Naive thymus-derived CD4-positive, alpha-beta T cell (primary cell): ENCODE data around the gene CDH23. TPM values are rescaled to one million over a fixed set of nuclear protein-coding genes. Genes with fewer than 3 reads are reported as not detected.
A peak's percentile ranks its signal among the peaks of the same experiment; 100 is the strongest.

Experiments
- ATAC-seq: fragments of 150-1000 bp; cut with Tn5 transposase; 2 replicates; pipeline ENCODE4 v1.10.0; 2021; ENCODE audit warnings: mild to moderate bottlenecking, moderate library complexity
- CTCF ChIA-PET: fragments of 350-600 bp; sonication (Branson Sonifier 250); formaldehyde crosslinking; loops from one replicate; lab custom pipeline; 2021; ENCODE audit warnings: antibody characterized with exemption; lab: Charles Lee
- POLR2A ChIA-PET: fragments of 350-600 bp; sonication (Branson Sonifier 250); formaldehyde crosslinking; loops from one replicate; lab custom pipeline; 2021; ENCODE audit warnings: antibody characterized with exemption, inconsistent platforms; lab: Charles Lee
- DNase-seq, 9 donors: peaks; one replicate each; pipeline versions ENCODE4 v3.0.0 to v3.0.0-alpha.2; 2020 to 2022; ENCODE audit warnings: mixed read lengths in 1 of 9
- H3K27ac ChIP-seq: one replicate; pipeline ENCODE4 v1.7.0; 2013; ENCODE audit warnings: mild to moderate bottlenecking, low read depth, low read length, moderate library complexity
- H3K27me3 ChIP-seq, 2 donors: one replicate each; pipeline ENCODE4 v1.7.0; 2013; ENCODE audit warnings: low read length in 2 of 2, mild to moderate bottlenecking in 2 of 2, moderate library complexity in 2 of 2; ENCODE audit not compliant: control insufficient read depth in 2 of 2, insufficient read depth in 2 of 2
- H3K36me3 ChIP-seq, 3 experiments: 1 replicate in 2 of 3; 2 replicates in 1 of 3; pipeline ENCODE4 v1.7.0; 2013; ENCODE audit warnings: low read length in 3 of 3, mild to moderate bottlenecking in 3 of 3, moderate library complexity in 1 of 3; ENCODE audit not compliant: insufficient read depth in 3 of 3, control insufficient read depth in 2 of 3
- H3K4me1 ChIP-seq, 2 donors: one replicate each; pipeline ENCODE4 v1.7.0; 2013; ENCODE audit warnings: low read length in 2 of 2, mild to moderate bottlenecking in 2 of 2, moderate library complexity in 1 of 2; ENCODE audit not compliant: control insufficient read depth in 2 of 2, insufficient read depth in 2 of 2
- H3K4me3 ChIP-seq: 2 replicates; pipeline ENCODE4 v1.7.0; 2013; ENCODE audit warnings: mild to moderate bottlenecking, low read length
- H3K9me3 ChIP-seq, 3 experiments: 1 replicate in 2 of 3; 2 replicates in 1 of 3; pipeline ENCODE4 v1.7.0; 2013; ENCODE audit warnings: low read length in 3 of 3; ENCODE audit not compliant: control insufficient read depth in 2 of 3
- H3K27ac Mint-ChIP-seq, 9 donors: one replicate each; pipeline ENCODE4 v1.8.0; 2020 to 2022; ENCODE audit warnings: mixed read lengths in 9 of 9, mild to moderate bottlenecking in 8 of 9, moderate library complexity in 5 of 9, inconsistent platforms in 2 of 9
- H3K27me3 Mint-ChIP-seq, 5 donors: one replicate each; pipeline ENCODE4 v1.8.0; 2021 to 2022; ENCODE audit warnings: mixed read lengths in 5 of 5, mild to moderate bottlenecking in 1 of 5
- H3K36me3 Mint-ChIP-seq, 5 donors: one replicate each; pipeline ENCODE4 v1.8.0; 2020 to 2022; ENCODE audit warnings: mixed read lengths in 5 of 5, mild to moderate bottlenecking in 3 of 5, inconsistent platforms in 1 of 5
- H3K4me1 Mint-ChIP-seq, 7 donors: one replicate each; pipeline ENCODE4 v1.8.0; 2020 to 2022; ENCODE audit warnings: mixed read lengths in 7 of 7, mild to moderate bottlenecking in 3 of 7, inconsistent platforms in 1 of 7
- H3K4me3 Mint-ChIP-seq, 10 donors: one replicate each; pipeline ENCODE4 v1.8.0; 2020 to 2022; ENCODE audit warnings: mild to moderate bottlenecking in 10 of 10, mixed read lengths in 10 of 10, moderate library complexity in 6 of 10, inconsistent platforms in 2 of 10
- H3K9me3 Mint-ChIP-seq, 11 donors: one replicate each; pipeline ENCODE4 v1.8.0; 2020 to 2022; ENCODE audit warnings: mixed read lengths in 11 of 11, mild to moderate bottlenecking in 4 of 11, inconsistent platforms in 1 of 11, moderate library complexity in 1 of 11
- intact Hi-C, 2 donors: fragments of 100-400 bp; cut with micrococcal nuclease; formaldehyde crosslinking; loops; one replicate each; pipeline ENCODE4 v1.15.1; 2023
- polyA plus RNA-seq, 2 donors: library from polyadenylated mRNA; unstranded; fragments of 300-500 nt; fragmentation: Illumina TruSeq; gene quantifications; one replicate each; pipeline ENCODE4 v1.2.3, GENCODE V29; 2021
- total RNA-seq, 6 experiments: library from RNA in 5 of 6; stranded (reverse) in 5 of 6; gene quantifications; 1 replicate in 5 of 6; 2 replicates in 1 of 6; pipeline ENCODE4 v1.2.3 and lab custom pipeline; 2021 to 2026

Gene CDH23
- total and polyA plus RNA-seq, 7 experiments from 2014 or later, result 1.1 to 18.3 (median 7.9) TPM

DNA sequence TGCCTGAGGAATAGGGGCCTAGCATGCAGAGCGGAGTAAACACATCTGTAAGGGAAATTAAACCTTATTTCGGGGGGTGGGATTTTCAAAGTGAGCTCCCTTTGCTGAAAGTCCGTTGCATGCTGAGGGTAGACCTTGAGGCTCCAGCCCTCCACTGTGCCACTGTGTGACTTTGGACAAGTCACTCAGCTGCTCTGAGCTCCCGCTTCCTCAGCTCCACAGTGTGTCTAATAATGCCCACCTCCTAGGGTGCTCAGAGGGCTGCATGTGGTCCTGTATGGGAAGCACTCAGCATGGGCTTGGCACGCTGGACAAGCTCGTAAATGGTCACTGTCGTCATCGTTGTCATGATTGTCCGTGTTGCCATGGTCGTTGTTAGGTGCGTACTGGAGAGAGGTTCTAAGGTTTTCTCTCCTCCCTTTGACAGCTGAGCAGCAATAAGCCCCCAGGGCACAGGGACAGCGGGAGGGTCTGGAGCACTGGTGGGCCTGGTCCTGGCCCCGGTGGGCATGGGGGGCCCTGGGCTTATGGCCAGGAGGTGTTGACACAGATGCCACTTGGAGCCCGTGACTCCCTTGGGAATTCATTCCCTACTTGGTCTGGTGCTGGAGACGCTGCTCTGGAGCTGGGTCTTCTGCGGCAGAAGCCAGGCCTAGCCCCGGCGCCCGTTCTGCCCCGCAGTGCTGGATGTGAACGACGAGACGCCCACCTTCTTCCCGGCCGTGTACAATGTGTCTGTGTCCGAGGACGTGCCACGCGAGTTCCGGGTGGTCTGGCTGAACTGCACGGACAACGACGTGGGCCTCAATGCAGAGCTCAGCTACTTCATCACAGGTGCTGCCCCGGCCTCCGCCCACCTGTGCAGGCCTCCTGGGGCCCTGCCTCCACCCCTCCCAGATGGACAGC is 309.7 kb downstream of the CDH23 start:
- ATAC-seq, result no peak
- H3K4me1 Mint-ChIP-seq, result peaks cover 14 to 43% (median 29%) of the 10 kb centered on the region in 7 donors
- Histone ChIP-seq H3K9me3 (no peaks in the 10 kb centered on the region), H3K4me3 (no peak overlapping the region), H3K27ac (no peak overlapping the region), H3K4me1 (peaks cover 11 to 13% of the 10 kb centered on the region in 2 donors), H3K36me3 (no peaks in the 10 kb centered on the region), H3K27me3 (no peaks in the 10 kb centered on the region)
- no peak overlapping the region for H3K27ac Mint-ChIP-seq
- ChIA-PET CTCF (interaction anchor here (0.6 to 5.1 kb wide), 15 partner anchors 9 to 390 kb away, joined by 3 to 38 read pairs (median 4); partner anchors contain the start of gene VSIR), POLR2A (interaction anchor here (0.7 to 4.7 kb wide), 5 partner anchors 8 to 70 kb away, joined by 3 to 36 read pairs (median 8); partner anchors contain the start of gene VSIR)
- no peaks in the 10 kb centered on the region for H3K27me3 Mint-ChIP-seq
- H3K36me3 Mint-ChIP-seq, result no peaks in the 10 kb centered on the region
- DNase-seq, result no peak
- no peak overlapping the region for H3K4me3 Mint-ChIP-seq
- intact Hi-C loops, result no loop called here
- peaks cover 0 to 2% (median 0%) of the 10 kb centered on the region in 11 donors for H3K9me3 Mint-ChIP-seq

DNA sequence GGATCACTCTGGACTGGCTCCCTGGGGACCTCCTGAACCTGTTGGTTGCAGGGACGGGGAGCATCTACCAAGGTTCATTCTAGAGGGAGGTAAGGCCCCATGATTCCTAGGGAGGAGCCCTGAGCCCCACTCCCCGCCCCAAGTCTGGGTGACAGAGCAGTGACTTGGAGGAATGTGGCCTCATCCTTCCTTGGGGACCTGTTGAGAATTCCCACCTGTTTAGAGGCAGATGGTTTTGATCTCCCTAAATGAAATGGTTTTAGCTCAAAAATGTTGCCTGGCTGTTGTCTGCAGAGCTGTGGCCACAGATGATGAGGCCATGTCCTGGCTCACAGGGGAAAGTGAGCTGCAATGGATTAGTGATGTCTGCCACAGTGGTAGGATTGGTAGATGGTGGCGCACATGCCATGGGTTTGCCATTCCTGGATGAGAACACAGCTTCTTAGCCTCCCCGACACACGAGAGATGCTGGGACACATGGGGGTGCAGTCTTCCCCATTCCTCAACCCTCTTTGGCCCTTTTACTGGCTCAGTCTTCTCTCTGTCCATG is 310.6 kb downstream of the CDH23 start:
- Mint-ChIP-seq H3K4me3 (no peak overlapping the region), H3K27me3 (no peaks in the 10 kb centered on the region), H3K4me1 (peaks cover 17 to 51% (median 37%) of the 10 kb centered on the region in 7 donors), H3K9me3 (peaks cover 0 to 2% (median 0%) of the 10 kb centered on the region in 11 donors), H3K27ac (peak overlapping the region in 4 of 9 donors; percentile 3 to 58 (median 40)), H3K36me3 (no peaks in the 10 kb centered on the region)
- POLR2A ChIA-PET, result interaction anchor here (1.3 to 4.7 kb wide), 6 partner anchors 13 to 388 kb away, joined by 3 to 36 read pairs (median 6); partner anchors contain the start of genes SLC29A3 and VSIR
- ATAC-seq (no peak), DNase-seq (no peak)
- H3K9me3 ChIP-seq, result no peaks in the 10 kb centered on the region
- no peak overlapping the region for H3K4me3 ChIP-seq
- CTCF ChIA-PET, result interaction anchor here (0.6 to 5.1 kb wide), 25 partner anchors 9 to 400 kb away, joined by 3 to 38 read pairs (median 4); partner anchors contain the start of genes C10orf105 and VSIR
- no peaks in the 10 kb centered on the region for H3K27me3 ChIP-seq
- no peak overlapping the region for H3K27ac ChIP-seq
- intact Hi-C loops, result no loop called here
- H3K4me1 ChIP-seq, result peaks cover 13 to 17% of the 10 kb centered on the region in 2 donors
- no peaks in the 10 kb centered on the region for H3K36me3 ChIP-seq

DNA sequence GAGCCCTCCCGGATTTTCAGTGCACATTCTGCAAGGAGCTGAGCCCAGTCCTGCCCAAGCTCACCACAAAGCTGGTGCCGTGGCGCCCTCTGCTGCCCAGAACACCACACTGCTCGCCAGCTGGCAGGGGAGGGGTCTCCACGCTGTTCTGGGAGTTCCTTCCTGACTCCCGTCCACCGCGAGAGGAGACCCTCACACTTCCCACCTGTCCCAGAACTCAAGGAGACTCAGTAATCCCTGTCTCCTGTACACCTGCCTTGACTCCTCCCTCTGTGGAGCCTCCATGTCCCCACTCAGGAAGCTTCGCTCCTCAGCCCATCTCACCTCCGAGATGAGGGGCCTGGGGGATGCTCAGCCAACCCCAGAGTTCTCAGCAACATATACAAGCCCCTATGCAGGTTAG is 311.6 kb downstream of the CDH23 start:
- Mint-ChIP-seq H3K4me3 (peak overlapping the region in 1 of 10 donors; percentile 27), H3K27me3 (no peaks in the 10 kb centered on the region)
- H3K36me3 ChIP-seq, result no peaks in the 10 kb centered on the region

DNA sequence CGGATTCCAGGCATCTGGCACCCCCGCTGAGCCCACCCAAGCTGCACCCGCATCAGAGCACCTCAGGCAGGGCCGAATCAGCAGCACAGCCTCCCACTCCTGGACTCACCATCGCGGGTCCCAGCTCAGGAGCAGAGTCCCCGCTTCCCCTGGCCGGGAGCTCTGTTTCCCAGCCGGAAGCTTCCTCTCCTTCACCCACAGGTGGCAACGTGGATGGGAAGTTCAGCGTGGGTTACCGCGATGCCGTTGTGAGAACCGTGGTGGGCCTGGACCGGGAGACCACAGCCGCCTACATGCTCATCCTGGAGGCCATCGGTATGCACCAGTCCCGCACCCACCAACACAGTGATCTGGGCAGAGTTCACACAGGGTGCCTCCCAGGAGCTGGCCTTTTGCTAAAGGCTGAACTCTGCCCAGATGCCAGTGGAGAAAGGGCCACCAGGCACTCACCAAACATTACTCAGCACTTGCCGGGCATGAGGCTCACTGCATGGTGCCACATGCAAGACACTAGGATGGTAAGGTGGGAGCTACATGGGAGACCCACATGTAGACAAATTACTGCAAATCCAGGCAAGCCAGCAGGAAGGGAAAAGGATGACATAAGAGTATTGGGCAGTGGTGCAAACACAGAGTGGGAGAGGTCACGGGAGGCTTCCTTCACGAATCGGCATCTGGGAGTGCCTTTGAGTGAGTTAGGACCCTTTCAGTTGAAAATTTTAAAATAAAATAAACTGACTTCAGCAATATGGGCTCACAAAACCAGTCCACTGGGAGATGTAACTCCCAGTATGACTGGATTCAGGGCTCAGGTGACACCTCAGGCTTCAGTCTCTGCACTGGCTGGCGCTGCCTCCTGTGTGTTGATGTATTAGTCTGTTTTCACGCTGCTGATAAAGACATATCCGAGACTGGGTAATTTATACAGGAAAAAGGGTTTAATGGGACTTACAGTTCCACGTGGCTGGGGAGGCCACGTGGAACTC is 312.5 kb downstream of the CDH23 start:
- ChIA-PET CTCF (interaction anchor here (0.5 to 5.1 kb wide), 27 partner anchors 8 to 1699 kb away, joined by 3 to 38 read pairs (median 5); partner anchors contain the start of genes CDH23 and VSIR), POLR2A (interaction anchor here (1.1 to 4.7 kb wide), 10 partner anchors 11 to 64 kb away, joined by 3 to 36 read pairs (median 6); partner anchors contain the start of gene VSIR)
- DNase-seq (no peak), ATAC-seq (no peak)
- Histone ChIP-seq H3K4me3 (no peak overlapping the region), H3K27me3 (no peaks in the 10 kb centered on the region), H3K27ac (no peak overlapping the region), H3K36me3 (no peaks in the 10 kb centered on the region), H3K4me1 (peaks cover 32 to 35% of the 10 kb centered on the region in 2 donors), H3K9me3 (no peaks in the 10 kb centered on the region)
- peaks cover 0 to 2% (median 0%) of the 10 kb centered on the region in 11 donors for H3K9me3 Mint-ChIP-seq
- peaks cover 29 to 70% (median 56%) of the 10 kb centered on the region in 7 donors for H3K4me1 Mint-ChIP-seq
- peak overlapping the region in 8 of 9 donors; percentile 10 to 100 (median 71) for H3K27ac Mint-ChIP-seq
- no peaks in the 10 kb centered on the region for H3K27me3 Mint-ChIP-seq
- H3K36me3 Mint-ChIP-seq, result no peaks in the 10 kb centered on the region
- intact Hi-C loops, result loop anchor here (1.0 kb wide), 5 partner anchors 64 to 395 kb away; partner anchors contain the start of genes SLC29A3 (in 2 of the 2) and VSIR (in 1 of the 2)
- H3K4me3 Mint-ChIP-seq, result no peak overlapping the region

More for the DNA sequence above, 311.6 kb downstream of the CDH23 start:
- H3K27ac ChIP-seq, result no peak overlapping the region
- intact Hi-C loops, result loop anchor here (1.0 kb wide), 5 partner anchors 65 to 394 kb away; partner anchors contain the start of genes SLC29A3 (in 2 of the 2) and VSIR (in 1 of the 2)
- H3K4me1 Mint-ChIP-seq, result peaks cover 21 to 61% (median 47%) of the 10 kb centered on the region in 7 donors
- H3K9me3 Mint-ChIP-seq, result peaks cover 0 to 2% (median 0%) of the 10 kb centered on the region in 11 donors
- H3K9me3 ChIP-seq, result no peaks in the 10 kb centered on the region
- ATAC-seq (peak; percentile 82), DNase-seq (peak; percentile 48 to 75 (median 59))
- H3K36me3 Mint-ChIP-seq, result no peaks in the 10 kb centered on the region
- H3K4me3 ChIP-seq, result no peak overlapping the region
- peaks cover 23 to 27% of the 10 kb centered on the region in 2 donors for H3K4me1 ChIP-seq
- peak overlapping the region in 2 of 9 donors; percentile 13 to 79 for H3K27ac Mint-ChIP-seq
- POLR2A ChIA-PET, result interaction anchor here (0.5 to 4.7 kb wide), 12 partner anchors 9 to 389 kb away, joined by 3 to 36 read pairs (median 6); partner anchors contain the start of genes SLC29A3 and VSIR
- CTCF ChIA-PET, result interaction anchor here (0.7 to 5.1 kb wide), 37 partner anchors 9 to 539 kb away, joined by 3 to 38 read pairs (median 4); partner anchors contain the start of genes C10orf105, CDH23 and VSIR
- H3K27me3 ChIP-seq, result no peaks in the 10 kb centered on the region

DNA sequence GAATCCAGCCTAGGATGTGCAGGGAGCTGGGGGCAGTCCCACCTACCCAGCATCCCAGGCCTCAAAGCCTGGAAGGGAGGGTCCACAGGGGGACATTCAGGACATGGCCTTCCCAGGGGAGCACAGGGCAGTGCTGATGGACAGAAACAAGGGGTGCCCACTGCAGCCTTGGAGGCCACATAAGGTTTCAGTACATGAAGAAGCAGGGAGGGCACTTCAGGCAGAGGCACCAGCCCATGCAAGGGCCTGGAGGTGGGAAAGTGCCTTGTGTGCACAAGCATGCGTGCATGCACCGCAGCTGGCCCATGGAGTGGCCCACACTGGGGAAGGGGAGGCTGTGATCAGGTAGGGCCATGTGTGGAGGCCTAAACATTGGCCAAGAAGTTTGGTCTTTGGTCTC is 313.8 kb downstream of the CDH23 start:
- no peaks in the 10 kb centered on the region for H3K9me3 ChIP-seq
- DNase-seq, result no peak
- no peaks in the 10 kb centered on the region for H3K36me3 Mint-ChIP-seq
- no peak for ATAC-seq
- no peak overlapping the region for H3K27ac ChIP-seq
- ChIA-PET POLR2A (interaction anchor here (1.0 to 23.5 kb wide), 5 partner anchors 12 to 62 kb away, joined by 3 to 521 read pairs (median 54); partner anchors contain the start of gene VSIR), CTCF (interaction anchor here (1.4 to 3.6 kb wide), 3 partner anchors 15 to 62 kb away, joined by 3 to 38 read pairs (median 4); partner anchors contain the start of gene VSIR)
- no peak overlapping the region for H3K4me3 Mint-ChIP-seq
- H3K4me1 ChIP-seq, result peaks cover 45 to 49% of the 10 kb centered on the region in 2 donors
- H3K36me3 ChIP-seq, result no peaks in the 10 kb centered on the region
- intact Hi-C loops, result loop anchor here (5.0 kb wide), 1 partner anchor 37 kb away; no protein-coding TSS in a partner anchor
- peaks cover 0 to 2% (median 0%) of the 10 kb centered on the region in 11 donors for H3K9me3 Mint-ChIP-seq
- peaks cover 39 to 82% (median 68%) of the 10 kb centered on the region in 7 donors for H3K4me1 Mint-ChIP-seq
- H3K27ac Mint-ChIP-seq, result peak overlapping the region in 8 of 9 donors; percentile 54 to 100 (median 79)
- H3K27me3 ChIP-seq, result no peaks in the 10 kb centered on the region
- H3K27me3 Mint-ChIP-seq, result no peaks in the 10 kb centered on the region
- H3K4me3 ChIP-seq, result no peak overlapping the region
